Inflammatory macrophage (primary cell): ENCODE measurements around the gene LRRC28.

ENCODE experiments used
- DNase-seq, 2 donors: peaks; one replicate each; pipeline ENCODE4 v3.0.0-alpha.2; 2020 to 2022

Gene LRRC28

DNA sequence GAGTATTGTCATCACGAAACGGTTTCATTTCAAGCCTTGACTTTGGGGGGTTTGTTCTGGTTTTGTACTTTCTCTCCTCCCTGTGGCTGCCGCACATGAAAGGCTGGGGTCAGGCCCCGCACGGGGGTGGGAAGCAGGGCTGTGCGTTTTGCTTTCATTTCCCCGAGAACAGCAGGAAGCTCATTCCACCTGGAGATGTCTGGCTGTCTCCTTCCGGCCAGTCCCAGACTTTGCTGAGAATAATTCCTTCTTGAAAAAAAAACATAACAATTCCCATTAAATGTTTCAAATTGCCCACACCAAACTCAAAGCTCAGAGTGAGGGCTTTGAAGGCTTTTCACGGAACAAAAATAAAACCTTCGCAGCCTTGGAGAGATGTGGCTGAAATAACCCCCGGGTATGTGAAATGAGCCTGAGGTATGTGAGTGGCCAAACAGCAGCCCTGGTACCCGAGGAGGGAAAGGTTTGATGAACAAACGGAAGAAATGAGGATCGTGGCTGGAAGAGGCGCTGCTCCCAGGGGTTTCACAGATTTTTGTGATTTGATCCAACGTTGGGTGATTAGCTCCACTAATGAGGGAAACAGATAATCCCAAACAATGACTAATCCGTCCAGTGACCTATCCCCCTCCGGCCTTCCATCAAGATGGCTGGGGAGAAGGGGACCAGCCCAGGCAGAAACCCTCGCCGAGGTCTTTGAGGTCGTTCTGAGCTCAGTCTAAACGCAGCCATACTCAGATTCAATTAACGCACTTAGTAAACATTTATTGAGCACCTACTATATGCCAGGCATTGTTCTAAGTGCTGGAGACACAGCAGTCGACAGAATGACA, 187.6 kb downstream of the LRRC28 start:
- no peak for DNase-seq

DNA sequence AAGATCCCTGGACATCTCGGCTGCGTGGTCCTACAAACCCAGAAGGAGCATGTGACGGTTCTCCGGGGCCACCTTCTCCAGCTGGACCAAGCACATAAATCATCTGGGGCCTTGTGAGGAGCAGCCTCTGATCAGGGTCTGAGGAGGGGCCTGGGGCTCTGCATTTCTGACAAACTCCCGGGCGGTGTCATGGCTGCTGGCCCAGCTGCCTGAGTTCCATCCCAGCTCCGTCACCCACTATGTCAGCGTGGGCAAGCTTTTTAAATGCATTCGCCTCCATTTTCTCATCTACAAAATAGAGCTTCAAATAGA, 188.2 kb downstream of the LRRC28 start:
- DNase-seq = no peak

DNA sequence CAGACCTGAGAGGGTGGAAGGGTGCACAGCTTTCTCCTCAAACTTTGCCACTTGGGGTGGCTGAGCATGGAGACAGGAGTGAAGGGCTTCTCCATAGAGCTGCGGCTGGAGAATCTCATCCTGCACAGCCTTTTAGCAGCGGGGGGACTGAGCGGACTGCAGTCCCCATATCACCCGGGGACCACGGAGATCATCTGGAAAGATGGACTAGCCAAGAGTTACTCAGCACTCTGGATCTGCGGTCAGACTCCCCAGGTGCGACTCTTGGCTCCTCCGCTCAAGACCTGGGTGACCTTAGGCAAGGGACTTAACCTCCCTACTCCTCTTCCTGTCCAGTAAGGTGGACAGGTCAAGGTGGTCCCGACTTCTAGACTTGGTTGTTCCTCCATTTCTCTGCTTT, 188.7 kb downstream of the LRRC28 start:
- DNase-seq = no peak
